IMR-90 (cell line): ENCODE measurements around the gene CYB5B. TPM values are rescaled to one million over a fixed set of nuclear protein-coding genes. Genes with fewer than 3 reads are reported as not detected.

Experiments used
- ATAC-seq: fragments of 200-7000 bp; cut with Tn5 transposase; 2 replicates; pipeline ENCODE4 v1.9.1; 2020; ENCODE audit warnings: low read depth, mild to moderate bottlenecking, moderate library complexity
- BruUV-seq: library from RNA; stranded (reverse); fragments of 400-500 nt; replicated peaks from 2 replicates; lab custom pipeline; 2021; lab: Mats Ljungman, UMichigan
- CTCF ChIA-PET: fragments of 300-600 bp; formaldehyde crosslinking; extraction: SDS; loops from one replicate; lab custom pipeline; 2021; ENCODE audit warnings: antibody characterized with exemption; lab: Yijun Ruan, JAX
- POLR2A ChIA-PET: fragments of 300-600 bp; sonication (Branson Sonifier 250); formaldehyde crosslinking; loops from one replicate; lab custom pipeline; 2022; ENCODE audit warnings: antibody characterized with exemption; ENCODE audit not compliant: unreplicated experiment; lab: Charles Lee
- DNase-seq: peaks from one replicate; pipeline ENCODE4 v3.0.0; 2013
- H2AFZ ChIP-seq: replicated peaks from 2 replicates; pipeline ENCODE3; 2013; ENCODE audit warnings: low read length, mild to moderate bottlenecking; ENCODE audit not compliant: poor library complexity
- H2AK5ac ChIP-seq: 2 replicates; pipeline ENCODE4 v1.6.1; 2013; ENCODE audit warnings: low read depth, low read length, inconsistent platforms
- H2AK9ac ChIP-seq: replicated peaks from 2 replicates; pipeline ENCODE3; 2013; ENCODE audit warnings: mild to moderate bottlenecking, low read depth, low read length, moderate library complexity; ENCODE audit not compliant: poor library complexity
- H2BK120ac ChIP-seq: 2 replicates; pipeline ENCODE4 v1.6.1; 2013; ENCODE audit warnings: low read depth, low read length, inconsistent platforms
- H2BK15ac ChIP-seq: 3 replicates; pipeline ENCODE4 v1.6.1; 2013; ENCODE audit warnings: low read depth, low read length, inconsistent platforms
- H2BK20ac ChIP-seq: 2 replicates; pipeline ENCODE4 v1.6.1; 2013; ENCODE audit warnings: low read depth, mild to moderate bottlenecking, inconsistent platforms, low read length, moderate library complexity
- H2BK5ac ChIP-seq: 2 replicates; pipeline ENCODE4 v1.6.1; 2013; ENCODE audit warnings: mild to moderate bottlenecking, low read depth, low read length, inconsistent platforms; ENCODE audit not compliant: poor library complexity, severe bottlenecking
- H3K14ac ChIP-seq: replicated peaks from 2 replicates; pipeline ENCODE4 v1.6.1; 2013; ENCODE audit warnings: low read depth, low read length, inconsistent platforms
- H3K18ac ChIP-seq: 2 replicates; pipeline ENCODE4 v1.6.1; 2013; ENCODE audit warnings: low read depth, low read length, control low read depth
- H3K23ac ChIP-seq: 2 replicates; pipeline ENCODE4 v1.6.1; 2013; ENCODE audit warnings: low read depth, low read length, inconsistent platforms
- H3K27ac ChIP-seq: 2 replicates; pipeline ENCODE4 v1.5.1; 2013; ENCODE audit warnings: mild to moderate bottlenecking, control low read depth, low read length; ENCODE audit not compliant: insufficient read depth
- H3K27me3 ChIP-seq: 2 replicates; pipeline ENCODE4 v1.6.1; 2013; ENCODE audit warnings: low read length; ENCODE audit not compliant: control insufficient read depth, insufficient read depth
- H3K36me3 ChIP-seq: 2 replicates; pipeline ENCODE4 v1.6.1; 2013; ENCODE audit warnings: low read length, mixed read lengths; ENCODE audit not compliant: control insufficient read depth, insufficient read depth
- H3K4ac ChIP-seq: 2 replicates; pipeline ENCODE4 v1.6.1; 2013; ENCODE audit warnings: low read depth, low read length, inconsistent platforms
- H3K4me1 ChIP-seq: 2 replicates; pipeline ENCODE4 v1.6.1; 2013; ENCODE audit warnings: low read length, mixed read lengths; ENCODE audit not compliant: control insufficient read depth, insufficient read depth
- H3K4me2 ChIP-seq: 2 replicates; pipeline ENCODE4 v1.6.1; 2013; ENCODE audit warnings: low read depth, mild to moderate bottlenecking, control low read depth, low read length, moderate library complexity
- H3K4me3 ChIP-seq: 2 replicates; pipeline ENCODE4 v1.5.1; 2013; ENCODE audit warnings: low read depth, mild to moderate bottlenecking, control low read depth, low read length, moderate library complexity; ENCODE audit not compliant: insufficient read depth
- H3K56ac ChIP-seq: 2 replicates; pipeline ENCODE4 v1.6.1; 2013; ENCODE audit warnings: low read length, inconsistent platforms; ENCODE audit not compliant: insufficient read depth; ENCODE audit errors: extremely low read depth
- H3K79me1 ChIP-seq, 2 experiments: 2 replicates each; pipeline ENCODE4 v1.6.1; 2013; ENCODE audit warnings: low read length in 2 of 2, inconsistent platforms in 1 of 2, low read depth in 1 of 2
- H3K9ac ChIP-seq: 2 replicates; pipeline ENCODE4 v1.6.1; 2013; ENCODE audit warnings: low read depth, low read length, control low read depth
- H3K9me1 ChIP-seq: 2 replicates; pipeline ENCODE4 v1.6.1; 2013; ENCODE audit warnings: low read length, inconsistent platforms; ENCODE audit not compliant: insufficient read depth
- H3K9me3 ChIP-seq: 2 replicates; pipeline ENCODE4 v1.6.1; 2013; ENCODE audit warnings: low read length; ENCODE audit not compliant: control insufficient read depth, insufficient read depth
- H4K20me1 ChIP-seq: 2 replicates; pipeline ENCODE4 v1.6.1; 2013; ENCODE audit warnings: low read length, inconsistent platforms; ENCODE audit not compliant: insufficient read depth
- H4K5ac ChIP-seq: 2 replicates; pipeline ENCODE4 v1.6.1; 2013; ENCODE audit warnings: mild to moderate bottlenecking, low read depth, low read length, control low read depth
- H4K8ac ChIP-seq, 2 experiments: 2 replicates each; pipeline ENCODE4 v1.6.1; 2013; ENCODE audit warnings: low read depth in 2 of 2, low read length in 2 of 2, control low read depth in 1 of 2, inconsistent platforms in 1 of 2
- H4K91ac ChIP-seq: 2 replicates; pipeline ENCODE4 v1.6.1; 2013; ENCODE audit warnings: low read depth, low read length, inconsistent platforms; ENCODE audit not compliant: insufficient read depth
- CHD1 ChIP-seq: IDR thresholded peaks from 2 replicates; pipeline ENCODE4 v1.6.1; 2012; ENCODE audit warnings: low read depth, low read length, improper control_type of control experiment
- CTCF ChIP-seq: conservative IDR thresholded peaks from 2 replicates; pipeline ENCODE4 v1.5.1; 2012; ENCODE audit warnings: mild to moderate bottlenecking, low read depth, low read length, improper control_type of control experiment
- RFX5 ChIP-seq: IDR thresholded peaks from 2 replicates; pipeline ENCODE4 v1.8.0; 2012; ENCODE audit warnings: low read depth, mild to moderate bottlenecking, low read length, moderate library complexity
- WGBS, 2 experiments: methylation state at CpG; one replicate each; pipeline versions ENCODE4 v1.1.5 to v1.1.7; 2013; ENCODE audit warnings: missing lambda C conversion rate in 2 of 2; ENCODE audit not compliant: insufficient read length in 1 of 2; ENCODE audit errors: extremely low coverage in 2 of 2; 5-methylcytosine and 5-hydroxymethylcytosine counted together
- dilution Hi-C: fragments of 300-500 bp; cut with HindIII; formaldehyde crosslinking; loops from one replicate; pipeline ENCODE4 v1.14.3; 2018; ENCODE audit warnings: low sequenced_read_pairs; ENCODE audit not compliant: unreplicated experiment
- in situ Hi-C: fragments of 300-500 bp; cut with MboI; formaldehyde crosslinking; loops from 3 replicates; pipeline ENCODE4 v1.14.3; 2019; ENCODE audit warnings: low sequenced_read_pairs, inconsistent platforms, mixed read lengths
- intact Hi-C: fragments of 100-400 bp; cut with micrococcal nuclease; formaldehyde crosslinking; loops from 2 replicates; pipeline ENCODE4 v1.10.0; 2022
- polyA plus RNA-seq, 3 experiments: library from polyadenylated mRNA; depleted of rRNA; stranded (reverse); fragments of >200 nt; gene quantifications; 2 replicates each; pipeline ENCODE4 v1.2.3, GENCODE V29; 2012; ENCODE audit warnings: low replicate concordance in 1 of 3
- total RNA-seq: library from RNA; depleted of rRNA; stranded (reverse); fragments of >200 nt; gene quantifications from 2 replicates; pipeline ENCODE4 v1.2.3, GENCODE V29; 2012

CYB5B gene
- total and polyA plus RNA-seq, 2 of the 4 experiments (the other 2 are of a cell fraction): 100 to 102 TPM

DNA sequence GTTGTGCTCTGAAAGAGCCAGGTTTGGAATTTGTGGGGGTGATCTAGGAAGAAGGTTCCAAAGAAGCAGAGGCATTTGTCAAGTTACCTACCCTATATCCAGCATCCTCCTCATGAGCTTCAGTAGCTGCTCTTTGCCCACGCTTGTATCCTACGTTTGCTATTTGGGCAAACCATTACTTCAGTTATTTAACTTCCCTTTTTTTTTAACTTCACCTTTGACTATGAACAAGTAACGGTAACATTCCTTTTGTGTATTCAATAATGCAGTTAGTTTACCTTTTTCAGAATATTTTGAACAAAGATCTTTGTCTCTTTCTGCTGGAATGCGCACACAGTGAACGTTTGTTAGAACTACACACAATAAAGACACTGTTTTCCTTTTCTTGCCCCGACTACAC is 41.5 kb downstream of the CYB5B start:
- H3K4me1 ChIP-seq: peaks cover 10% of the 10 kb centered on the region
- dilution Hi-C loops: no loop called here
- H4K20me1 ChIP-seq: no peaks in the 10 kb centered on the region
- H4K5ac ChIP-seq: no peak overlapping the region; the same call in 1 of the 2 replicates
- H2BK20ac ChIP-seq: no peak overlapping the region
- H3K14ac ChIP-seq: no peak overlapping the region
- ChIA-PET POLR2A (no interaction called here), CTCF (interaction anchor here (0.6 kb wide), 1 partner anchor 1371 kb away, joined by 3 read pairs; no protein-coding TSS in a partner anchor)
- peak overlapping the region in 1 of 2 experiments; percentile 22; a peak in 1 of 4 replicates for H4K8ac ChIP-seq
- H3K23ac ChIP-seq: no peak overlapping the region
- H3K9ac ChIP-seq: no peak overlapping the region
- H2AK9ac ChIP-seq: no peak overlapping the region
- H3K4me2 ChIP-seq: no peak overlapping the region; the same call in 1 of the 2 replicates
- no TSS peak for BruUV-seq
- no peak overlapping the region for H4K91ac ChIP-seq
- peak overlapping the region; percentile 3; the same call in 1 of the 2 replicates for H2BK120ac ChIP-seq
- peaks cover 5% of the 10 kb centered on the region for H3K36me3 ChIP-seq
- peak overlapping the region; percentile 32 for H3K18ac ChIP-seq
- peak overlapping the region; percentile 39; the same call in 1 of the 2 replicates for H3K27ac ChIP-seq
- H3K27me3 ChIP-seq: no peaks in the 10 kb centered on the region
- H2AK5ac ChIP-seq: no peak overlapping the region
- no peaks in the 10 kb centered on the region for H3K9me3 ChIP-seq
- ATAC-seq (peak; percentile 12), DNase-seq (no peak)
- H3K79me1 ChIP-seq: peaks cover 6 to 15% of the 10 kb centered on the region in 2 experiments; a peak in 3 of 4 replicates
- peak overlapping the region; percentile 12 for H2BK5ac ChIP-seq
- no peak overlapping the region for H3K56ac ChIP-seq
- TF ChIP-seq CHD1 (no peak), RFX5 (no peak), CTCF (no peak)
- in situ Hi-C loops: no loop called here
- H3K4ac ChIP-seq: peak overlapping the region; percentile 21; the same call in 1 of the 2 replicates
- peaks cover 2% of the 10 kb centered on the region; the same call in 1 of the 2 replicates for H3K9me1 ChIP-seq
- H3K4me3 ChIP-seq: no peak overlapping the region
- no peak overlapping the region for H2AFZ ChIP-seq
- WGBS, 2 experiments: no CpG with 5 or more reads among the region's 6 CpGs
- H2BK15ac ChIP-seq: no peak overlapping the region
- intact Hi-C loops: loop anchor here (2.0 to 5.0 kb wide), 2 partner anchors 67 to 101 kb away; partner anchors contain the start of gene NFAT5
